Mesendoderm (in vitro differentiated cells): Measurements from ENCODE around the gene STK32A.

Experiments
- DNase-seq: peaks from one replicate; pipeline ENCODE4 v3.0.0; 2013
- H2AK5ac ChIP-seq: 2 replicates; pipeline ENCODE4 v1.6.1; 2013; ENCODE audit warnings: low read length, inconsistent platforms
- H2BK120ac ChIP-seq: 2 replicates; pipeline ENCODE4 v1.6.1; 2013; ENCODE audit warnings: low read depth, mild to moderate bottlenecking, low read length, moderate library complexity, mixed read lengths
- H2BK15ac ChIP-seq: replicated peaks from 2 replicates; pipeline ENCODE4 v1.6.1; 2013; ENCODE audit warnings: low read depth, mild to moderate bottlenecking, moderate library complexity
- H2BK5ac ChIP-seq: 2 replicates; pipeline ENCODE4 v1.6.1; 2013; ENCODE audit warnings: low read length, inconsistent platforms
- H3K18ac ChIP-seq: 2 replicates; pipeline ENCODE4 v1.6.1; 2013; ENCODE audit warnings: mild to moderate bottlenecking, low read length, mixed read lengths
- H3K23ac ChIP-seq: one replicate; pipeline ENCODE4 v1.6.1; 2013; ENCODE audit warnings: low read length
- H3K27ac ChIP-seq: 2 replicates; pipeline ENCODE4 v1.5.1; 2013; ENCODE audit warnings: low read depth, mild to moderate bottlenecking, inconsistent platforms, low read length, moderate library complexity
- H3K27me3 ChIP-seq: 2 replicates; pipeline ENCODE4 v1.6.1; 2013; ENCODE audit warnings: low read length, control low read depth, mild to moderate bottlenecking, inconsistent platforms; ENCODE audit not compliant: insufficient read depth, poor library complexity
- H3K36me3 ChIP-seq: 2 replicates; pipeline ENCODE4 v1.6.1; 2013; ENCODE audit warnings: low read length, inconsistent platforms; ENCODE audit not compliant: control insufficient read depth, insufficient read depth
- H3K4ac ChIP-seq: one replicate; pipeline ENCODE4 v1.6.1; 2013; ENCODE audit warnings: low read depth, mild to moderate bottlenecking, low read length, moderate library complexity
- H3K4me1 ChIP-seq: 2 replicates; pipeline ENCODE4 v1.6.1; 2013; ENCODE audit warnings: low read depth, low read length, inconsistent platforms; ENCODE audit not compliant: control insufficient read depth
- H3K4me2 ChIP-seq: 2 replicates; pipeline ENCODE4 v1.6.1; 2013; ENCODE audit warnings: low read length
- H3K4me3 ChIP-seq: 2 replicates; pipeline ENCODE4 v1.5.1; 2013; ENCODE audit warnings: mild to moderate bottlenecking, low read length
- H3K56ac ChIP-seq: one replicate; pipeline ENCODE4 v1.6.1; 2013; ENCODE audit warnings: low read length
- H3K79me1 ChIP-seq: 2 replicates; pipeline ENCODE4 v1.6.1; 2013; ENCODE audit warnings: low read length, inconsistent platforms
- H3K79me2 ChIP-seq: 2 replicates; pipeline ENCODE4 v1.6.1; 2013; ENCODE audit warnings: mild to moderate bottlenecking, low read length; ENCODE audit not compliant: control insufficient read depth, insufficient read depth
- H3K9ac ChIP-seq: 2 replicates; pipeline ENCODE4 v1.6.1; 2013; ENCODE audit warnings: low read length, inconsistent platforms
- H4K5ac ChIP-seq: one replicate; pipeline ENCODE4 v1.6.1; 2013; ENCODE audit warnings: low read length
- H4K8ac ChIP-seq: one replicate; pipeline ENCODE4 v1.6.1; 2013; ENCODE audit warnings: low read depth, mild to moderate bottlenecking, control low read depth, low read length, moderate library complexity
- WGBS: extraction: QIAGEN DNeasy Blood & Tissue Kit; methylation state at CpG from one replicate; pipeline ENCODE4 v1.1.7; 2013; ENCODE audit warnings: low lambda C conversion rate, missing lambda C conversion rate; ENCODE audit not compliant: insufficient coverage; ENCODE audit errors: extremely low coverage; 5-methylcytosine and 5-hydroxymethylcytosine counted together

The STK32A gene

DNA sequence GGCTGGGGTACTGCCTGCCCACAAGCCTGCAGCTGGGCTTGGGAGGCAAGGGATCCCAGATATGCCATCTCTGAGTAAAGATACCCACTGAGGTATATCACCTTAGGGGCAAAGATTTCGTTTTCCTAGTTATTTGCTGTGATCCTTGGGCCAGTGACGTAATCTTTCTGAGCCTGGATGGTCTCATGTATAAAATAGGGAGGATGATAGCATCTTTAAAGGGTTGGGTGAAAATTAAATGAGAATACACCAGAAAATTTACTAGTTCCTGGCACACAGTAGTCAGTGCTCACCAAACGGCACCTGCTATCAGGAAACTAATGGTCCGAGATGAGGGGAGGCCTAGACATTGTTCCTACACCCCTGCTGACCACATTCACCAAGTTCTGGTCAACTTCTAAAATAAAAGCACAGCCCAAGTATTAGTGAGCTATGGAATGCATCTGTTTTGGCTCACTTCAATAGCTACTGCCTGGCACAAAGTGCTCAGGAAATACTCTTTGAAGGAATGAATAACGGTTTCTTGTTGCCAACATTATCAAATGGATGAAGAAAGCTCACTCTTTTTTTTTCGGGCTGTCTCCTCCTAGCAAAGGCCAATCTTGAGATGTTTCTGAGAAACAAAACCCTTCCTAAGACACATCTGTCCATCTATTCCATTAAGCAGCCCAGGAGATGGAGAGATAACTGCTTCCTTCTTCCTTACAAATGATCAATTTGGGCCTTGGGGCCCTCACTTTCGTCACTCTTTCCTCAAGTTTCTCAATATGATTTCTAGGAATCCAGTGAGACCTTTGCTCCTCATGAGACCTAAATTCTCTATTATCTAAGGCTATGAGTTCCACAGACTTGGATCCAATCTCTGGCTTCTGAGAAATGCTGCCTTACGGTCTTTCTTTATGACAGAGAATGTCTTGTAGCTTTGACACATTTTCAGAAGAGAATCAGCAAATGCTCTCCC is 176.8 kb downstream of the STK32A start:
- H3K27ac ChIP-seq, result no peak overlapping the region
- H4K8ac ChIP-seq, result no peak overlapping the region

DNA sequence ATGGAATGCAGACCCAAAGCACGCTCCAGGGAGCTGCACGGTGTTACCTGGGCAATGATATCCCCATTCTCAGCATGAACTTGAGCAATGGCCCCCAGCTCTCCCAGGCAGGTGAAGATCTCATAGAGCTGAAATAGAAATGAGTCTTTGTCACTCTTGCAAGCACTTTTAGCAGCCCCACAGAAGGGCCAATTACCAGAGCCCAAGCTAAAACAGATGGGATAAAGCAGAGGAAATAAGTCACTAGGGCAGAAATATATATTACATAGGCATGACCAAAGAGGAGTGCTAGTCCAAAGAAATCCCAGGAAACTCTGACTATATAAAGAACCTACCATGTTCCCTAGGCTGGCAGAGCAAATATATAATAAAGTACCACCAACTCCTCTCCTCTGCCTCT is 177.7 kb downstream of the STK32A start:
- Histone ChIP-seq H3K18ac (no peak overlapping the region), H3K79me1 (no peaks in the 10 kb centered on the region), H3K27ac (no peak overlapping the region), H2BK15ac (no peak overlapping the region), H2BK120ac (no peak overlapping the region), H3K56ac (no peak overlapping the region), H3K4me1 (peaks cover 3% of the 10 kb centered on the region), H2AK5ac (no peak overlapping the region), H2BK5ac (no peak overlapping the region), H4K5ac (no peak overlapping the region), H3K4me2 (no peak overlapping the region), H3K36me3 (no peaks in the 10 kb centered on the region), H4K8ac (no peak overlapping the region), H3K79me2 (no peaks in the 10 kb centered on the region), H3K4me3 (no peak overlapping the region), H3K27me3 (no peaks in the 10 kb centered on the region), H3K4ac (no peak overlapping the region), H3K9ac (no peak overlapping the region), H3K23ac (no peak overlapping the region)
- no CpG with 5 or more reads among the region's 2 CpGs for WGBS
- DNase-seq, result no peak

More for the DNA sequence above, 176.8 kb downstream of the STK32A start:
- no peak overlapping the region for H3K4ac ChIP-seq
- no peaks in the 10 kb centered on the region for H3K36me3 ChIP-seq
- H3K56ac ChIP-seq, result no peak overlapping the region
- H3K23ac ChIP-seq, result no peak overlapping the region
- no peak overlapping the region for H3K4me2 ChIP-seq
- no peak for DNase-seq
- no peaks in the 10 kb centered on the region for H3K79me2 ChIP-seq
- no peak overlapping the region for H2BK15ac ChIP-seq
- peaks cover 6% of the 10 kb centered on the region for H3K4me1 ChIP-seq
- no peaks in the 10 kb centered on the region for H3K79me1 ChIP-seq
- no peak overlapping the region for H2BK120ac ChIP-seq
- H3K4me3 ChIP-seq, result no peak overlapping the region
- no CpG with 5 or more reads among the region's 8 CpGs for WGBS
- no peaks in the 10 kb centered on the region for H3K27me3 ChIP-seq
- H2BK5ac ChIP-seq, result no peak overlapping the region
- H3K9ac ChIP-seq, result no peak overlapping the region
- H2AK5ac ChIP-seq, result no peak overlapping the region
- no peak overlapping the region for H3K18ac ChIP-seq
- H4K5ac ChIP-seq, result no peak overlapping the region

DNA sequence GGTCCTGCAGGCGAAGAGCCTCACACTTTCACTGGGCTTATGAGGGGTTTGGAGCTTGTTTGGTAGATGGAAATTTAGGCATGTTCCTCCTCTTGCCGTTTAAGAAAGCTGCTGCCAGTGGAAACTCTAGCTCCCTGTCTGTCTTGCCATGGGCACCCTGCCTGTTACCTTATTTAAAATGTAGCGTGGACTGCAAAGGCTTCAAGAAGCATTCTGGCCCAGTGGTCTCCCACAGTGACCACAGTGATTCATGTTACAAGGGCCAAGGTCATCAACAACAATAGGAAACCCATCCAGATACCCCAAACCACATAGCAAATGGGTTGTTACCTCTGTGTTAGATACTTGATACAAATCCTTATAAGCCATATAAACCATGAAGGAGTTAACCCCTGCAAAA is 178.4 kb downstream of the STK32A start:
- Histone ChIP-seq H3K79me2 (no peaks in the 10 kb centered on the region), H2AK5ac (no peak overlapping the region), H3K27me3 (no peaks in the 10 kb centered on the region), H4K8ac (no peak overlapping the region), H3K4me1 (peaks cover 2% of the 10 kb centered on the region), H3K4ac (no peak overlapping the region), H2BK120ac (no peak overlapping the region), H2BK15ac (no peak overlapping the region), H3K36me3 (no peaks in the 10 kb centered on the region), H3K4me2 (no peak overlapping the region), H3K27ac (no peak overlapping the region), H3K79me1 (no peaks in the 10 kb centered on the region), H4K5ac (no peak overlapping the region), H3K9ac (no peak overlapping the region), H3K18ac (no peak overlapping the region), H3K4me3 (no peak overlapping the region), H3K56ac (no peak overlapping the region), H3K23ac (no peak overlapping the region), H2BK5ac (no peak overlapping the region)
- DNase-seq, result no peak
- WGBS, result no CpG with 5 or more reads among the region's 3 CpGs

DNA sequence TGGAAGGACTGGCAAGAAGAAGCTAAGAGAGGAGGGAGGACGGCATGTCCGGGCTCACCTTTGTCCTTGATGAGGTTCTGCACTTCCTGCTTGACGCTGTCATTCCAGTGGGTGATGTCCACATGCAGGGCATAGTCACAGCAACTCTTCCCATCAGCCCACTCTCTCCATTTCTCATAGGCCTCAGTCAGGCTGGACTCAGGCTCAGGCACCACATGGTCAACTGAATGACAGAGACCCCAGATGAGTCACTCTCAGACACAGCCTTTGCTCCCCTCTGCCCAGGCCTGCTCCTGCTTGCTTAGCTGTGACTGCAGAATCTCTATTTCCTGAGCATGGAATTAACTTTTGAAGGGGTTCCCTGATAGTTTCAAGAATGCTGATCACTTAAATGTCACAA is 180.8 kb downstream of the STK32A start:
- no peak overlapping the region for H3K9ac ChIP-seq
- H3K18ac ChIP-seq, result no peak overlapping the region
- no peaks in the 10 kb centered on the region for H3K27me3 ChIP-seq
- H3K79me2 ChIP-seq, result no peaks in the 10 kb centered on the region
- H2AK5ac ChIP-seq, result no peak overlapping the region
- no peaks in the 10 kb centered on the region for H3K36me3 ChIP-seq
- no CpG with 5 or more reads among the region's 3 CpGs for WGBS
- no peak overlapping the region for H4K5ac ChIP-seq
- no peak overlapping the region for H3K56ac ChIP-seq
- H3K23ac ChIP-seq, result no peak overlapping the region
- H3K4ac ChIP-seq, result no peak overlapping the region
- H3K27ac ChIP-seq, result no peak overlapping the region
- no peak for DNase-seq
- H3K79me1 ChIP-seq, result no peaks in the 10 kb centered on the region
- no peak overlapping the region for H2BK15ac ChIP-seq
- H4K8ac ChIP-seq, result no peak overlapping the region
- no peak overlapping the region for H3K4me2 ChIP-seq
- H3K4me1 ChIP-seq, result no peaks in the 10 kb centered on the region
- no peak overlapping the region for H3K4me3 ChIP-seq
- no peak overlapping the region for H2BK120ac ChIP-seq
- H2BK5ac ChIP-seq, result no peak overlapping the region

DNA sequence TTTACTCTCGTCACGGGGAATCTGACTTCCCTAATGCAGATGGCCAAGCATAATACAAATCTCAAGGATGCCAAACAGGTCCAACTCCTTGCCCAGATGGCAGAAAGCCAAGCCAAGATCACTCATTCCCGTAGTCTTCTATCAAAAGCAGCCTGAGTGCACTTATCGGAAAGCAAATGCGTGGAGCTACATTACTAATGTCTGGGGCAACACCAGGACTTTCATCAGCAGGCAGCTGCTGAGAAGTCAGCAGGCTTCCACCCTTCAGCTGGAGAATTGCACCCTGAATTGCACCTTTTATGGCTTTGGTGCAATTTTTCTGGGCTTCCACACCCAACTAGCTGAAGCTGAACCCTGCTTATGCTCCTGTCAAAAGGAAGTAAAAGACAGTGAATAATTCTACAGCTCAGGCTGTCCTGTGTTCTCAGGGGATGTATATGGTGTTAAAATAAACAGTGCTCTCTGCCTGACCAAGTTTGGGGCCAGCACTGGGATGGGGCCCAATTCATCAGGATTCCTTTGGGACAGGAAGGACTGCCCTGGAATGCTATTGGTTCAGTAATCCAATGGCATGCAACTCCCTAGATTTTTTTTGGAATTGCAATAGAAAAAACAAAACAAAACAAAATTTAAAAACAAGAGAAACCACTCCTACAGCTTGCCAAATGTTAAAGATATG is 182.4 kb downstream of the STK32A start:
- no peaks in the 10 kb centered on the region for H3K36me3 ChIP-seq
- H3K27ac ChIP-seq, result no peak overlapping the region
- no CpG with 5 or more reads among the region's 5 CpGs for WGBS

More for the DNA sequence above, 182.4 kb downstream of the STK32A start:
- H3K4ac ChIP-seq, result no peak overlapping the region
- H3K56ac ChIP-seq, result no peak overlapping the region
- no peak overlapping the region for H3K18ac ChIP-seq
- no peaks in the 10 kb centered on the region for H3K79me2 ChIP-seq
- H3K23ac ChIP-seq, result no peak overlapping the region
- no peak overlapping the region for H2BK15ac ChIP-seq
- H2BK5ac ChIP-seq, result no peak overlapping the region
- no peak for DNase-seq
- no peaks in the 10 kb centered on the region for H3K4me1 ChIP-seq
- H2BK120ac ChIP-seq, result no peak overlapping the region
- H4K5ac ChIP-seq, result no peak overlapping the region
- no peak overlapping the region for H3K4me3 ChIP-seq
- H3K4me2 ChIP-seq, result no peak overlapping the region
- no peak overlapping the region for H3K9ac ChIP-seq
- no peaks in the 10 kb centered on the region for H3K79me1 ChIP-seq
- no peak overlapping the region for H4K8ac ChIP-seq
- H3K27me3 ChIP-seq, result no peaks in the 10 kb centered on the region
- no peak overlapping the region for H2AK5ac ChIP-seq
